Calu3 (cell line): Measurements from ENCODE around the gene SRP9. TPM values are rescaled to one million over a fixed set of nuclear protein-coding genes. Genes with fewer than 3 reads are reported as not detected.

ENCODE experiments used
- BruUV-seq: library from RNA; stranded (reverse); fragments of 400-500 nt; replicated peaks from 2 replicates; lab custom pipeline; 2021; lab: Mats Ljungman, UMichigan
- CTCF ChIA-PET: fragments of 300-600 bp; sonication (Branson Sonifier 250); formaldehyde crosslinking; loops from one replicate; lab custom pipeline; 2022; ENCODE audit warnings: antibody characterized with exemption; lab: Charles Lee
- DNase-seq: peaks from one replicate; pipeline ENCODE4 v3.0.0; 2022
- H3K27ac Mint-ChIP-seq: one replicate; pipeline ENCODE4 v1.8.0; 2022; ENCODE audit warnings: mixed read lengths; ENCODE audit not compliant: unreplicated experiment
- H3K27me3 Mint-ChIP-seq: one replicate; pipeline ENCODE4 v1.8.0; 2022; ENCODE audit warnings: mixed read lengths; ENCODE audit not compliant: unreplicated experiment
- H3K36me3 Mint-ChIP-seq: one replicate; pipeline ENCODE4 v1.8.0; 2022; ENCODE audit warnings: mild to moderate bottlenecking, moderate library complexity, mixed read lengths; ENCODE audit not compliant: insufficient read depth, unreplicated experiment
- H3K4me1 Mint-ChIP-seq: one replicate; pipeline ENCODE4 v1.8.0; 2022; ENCODE audit warnings: mild to moderate bottlenecking, low read depth, mixed read lengths; ENCODE audit not compliant: unreplicated experiment
- H3K4me3 Mint-ChIP-seq: one replicate; pipeline ENCODE4 v1.8.0; 2022; ENCODE audit warnings: mild to moderate bottlenecking, low read depth, moderate library complexity, mixed read lengths; ENCODE audit not compliant: unreplicated experiment
- H3K9me3 Mint-ChIP-seq: one replicate; pipeline ENCODE4 v1.8.0; 2022; ENCODE audit warnings: low read depth, mixed read lengths; ENCODE audit not compliant: unreplicated experiment
- CTCF ChIP-seq: fragments of 200-600 bp; IDR thresholded peaks from one replicate; pipeline ENCODE4 v1.8.0; 2022; ENCODE audit warnings: antibody characterized with exemption; ENCODE audit not compliant: unreplicated experiment
- intact Hi-C: fragments of 100-400 bp; cut with micrococcal nuclease; formaldehyde crosslinking; loops from one replicate; pipeline ENCODE4 v1.10.0; 2022; ENCODE audit not compliant: unreplicated experiment
- total RNA-seq: library from RNA; stranded (reverse); gene quantifications from 2 replicates; pipeline ENCODE4 v1.2.3, GENCODE V29; 2022

SRP9 gene
- total RNA-seq, 1 experiment from 2014 or later: 312 TPM

- H3K9me3 Mint-ChIP-seq: no peaks in the 10 kb centered on the region
- CTCF ChIA-PET: no interaction called here
- DNase-seq: no peak
- no TSS peak for BruUV-seq
- H3K4me1 Mint-ChIP-seq: no peaks in the 10 kb centered on the region
- H3K4me3 Mint-ChIP-seq: no peak overlapping the region
- no peaks in the 10 kb centered on the region for H3K27me3 Mint-ChIP-seq
- H3K36me3 Mint-ChIP-seq: peaks cover 8% of the 10 kb centered on the region
- TF ChIP-seq CTCF: no peak
- H3K27ac Mint-ChIP-seq: no peak overlapping the region
- intact Hi-C loops: no loop called here
These were observed 46.9 kb downstream of the SRP9 start for GRCh38 chr1:225824533-225824941.

- no peak for DNase-seq
- intact Hi-C loops: no loop called here
- H3K9me3 Mint-ChIP-seq: no peaks in the 10 kb centered on the region
- CTCF ChIA-PET: no interaction called here
- H3K27ac Mint-ChIP-seq: no peak overlapping the region
- H3K36me3 Mint-ChIP-seq: peaks cover 8% of the 10 kb centered on the region
- H3K4me1 Mint-ChIP-seq: no peaks in the 10 kb centered on the region
- no peaks in the 10 kb centered on the region for H3K27me3 Mint-ChIP-seq
- BruUV-seq: no TSS peak
- H3K4me3 Mint-ChIP-seq: no peak overlapping the region
- TF ChIP-seq CTCF: no peak
These were observed 47.5 kb downstream of the SRP9 start for GRCh38 chr1:225825078-225825477.

DNA sequence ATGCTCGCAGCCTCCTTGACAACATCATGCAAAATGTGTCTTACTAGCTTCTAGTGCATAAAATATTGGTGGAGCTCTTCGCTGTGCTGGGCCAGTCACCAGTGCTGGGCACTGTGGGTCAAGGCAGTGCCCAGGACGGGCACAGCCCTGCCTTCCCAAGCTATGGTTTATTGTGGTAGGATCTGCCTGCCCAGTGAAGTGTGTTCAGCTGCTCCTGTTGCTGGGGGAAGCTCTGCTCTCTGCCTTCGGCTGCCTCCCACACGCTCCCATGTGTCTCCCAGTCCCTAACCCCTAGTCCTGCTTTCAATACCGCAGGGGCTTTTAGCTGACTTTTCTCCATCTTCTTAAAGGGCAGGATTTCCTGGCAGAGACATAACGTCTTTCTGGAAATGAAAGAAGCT, 48.0 kb downstream of the SRP9 start:
- intact Hi-C loops: no loop called here
- CTCF ChIA-PET: interaction anchor here (0.6 to 0.7 kb wide), 2 partner anchors 140 to 386 kb away, joined by 4 to 5 read pairs; no protein-coding TSS in a partner anchor
- H3K4me3 Mint-ChIP-seq: no peak overlapping the region

DNA sequence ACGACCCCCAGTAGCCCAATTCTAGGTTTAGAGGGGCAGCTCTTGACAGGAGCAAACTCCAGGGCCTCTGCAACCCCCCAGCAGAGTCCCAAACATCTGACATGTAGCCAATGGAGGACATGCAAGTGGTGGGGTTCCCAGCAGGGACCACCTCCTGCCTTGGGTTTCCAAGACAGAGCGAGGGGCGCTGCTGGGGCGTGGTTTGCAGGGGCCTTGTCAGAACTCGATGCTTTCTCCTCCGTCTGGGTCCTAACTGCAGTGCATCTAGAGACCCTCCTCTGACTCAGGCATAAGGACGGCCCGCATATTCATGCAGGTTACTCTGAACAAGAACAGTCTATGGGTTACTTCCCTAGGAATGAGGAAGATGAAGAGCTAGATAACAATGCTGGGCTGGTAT, 49.5 kb downstream of the SRP9 start:
- BruUV-seq: no TSS peak
- Mint-ChIP-seq H3K4me3 (no peak overlapping the region), H3K27ac (no peak overlapping the region), H3K27me3 (no peaks in the 10 kb centered on the region), H3K9me3 (no peaks in the 10 kb centered on the region), H3K4me1 (no peaks in the 10 kb centered on the region), H3K36me3 (peaks cover 8% of the 10 kb centered on the region)
- no peak for DNase-seq
- CTCF ChIA-PET: no interaction called here
- intact Hi-C loops: no loop called here
- TF ChIP-seq CTCF: no peak

More for the DNA sequence above, 48.0 kb downstream of the SRP9 start:
- DNase-seq: no peak
- no peaks in the 10 kb centered on the region for H3K9me3 Mint-ChIP-seq
- H3K4me1 Mint-ChIP-seq: no peaks in the 10 kb centered on the region
- no peak overlapping the region for H3K27ac Mint-ChIP-seq
- TF ChIP-seq CTCF: no peak
- H3K36me3 Mint-ChIP-seq: peaks cover 8% of the 10 kb centered on the region
- no peaks in the 10 kb centered on the region for H3K27me3 Mint-ChIP-seq
- no TSS peak for BruUV-seq
